HAP-1 (cell line): ENCODE results near the gene TMEM132C.

Experiments used
- DNase-seq, 2 experiments: peaks; one replicate each; pipeline ENCODE4 v3.0.0-alpha.2; 2016 to 2020; ENCODE audit warnings: low spot score in 2 of 2
- H3K27me3 ChIP-seq: fragments of 250-450 bp; sonication (Bioruptor Pico); 2 replicates; pipeline ENCODE4 v1.5.1; 2020; ENCODE audit warnings: low read depth, mild to moderate bottlenecking, moderate library complexity
- H3K36me3 ChIP-seq: fragments of 250-450 bp; sonication (Bioruptor Pico); replicated peaks from 2 replicates; pipeline ENCODE4 v1.5.1; 2020; ENCODE audit warnings: mild to moderate bottlenecking
- H3K4me1 ChIP-seq: fragments of 250-450 bp; sonication (Bioruptor Pico); 2 replicates; pipeline ENCODE4 v1.5.1; 2020; ENCODE audit warnings: mild to moderate bottlenecking
- H3K4me3 ChIP-seq: fragments of 250-450 bp; sonication (Bioruptor Pico); 2 replicates; pipeline ENCODE4 v1.5.1; 2020; ENCODE audit warnings: mild to moderate bottlenecking, moderate library complexity
- H3K9me3 ChIP-seq: fragments of 250-450 bp; sonication (Bioruptor Pico); 2 replicates; pipeline ENCODE4 v1.5.1; 2020; ENCODE audit warnings: mild to moderate bottlenecking, moderate library complexity
- in situ Hi-C: fragments of 300-500 bp; cut with MboI; formaldehyde crosslinking; loops from 3 replicates; pipeline ENCODE4 v1.14.3; 2020; ENCODE audit warnings: low sequenced_read_pairs, inconsistent platforms, mixed read lengths

Gene TMEM132C

DNA sequence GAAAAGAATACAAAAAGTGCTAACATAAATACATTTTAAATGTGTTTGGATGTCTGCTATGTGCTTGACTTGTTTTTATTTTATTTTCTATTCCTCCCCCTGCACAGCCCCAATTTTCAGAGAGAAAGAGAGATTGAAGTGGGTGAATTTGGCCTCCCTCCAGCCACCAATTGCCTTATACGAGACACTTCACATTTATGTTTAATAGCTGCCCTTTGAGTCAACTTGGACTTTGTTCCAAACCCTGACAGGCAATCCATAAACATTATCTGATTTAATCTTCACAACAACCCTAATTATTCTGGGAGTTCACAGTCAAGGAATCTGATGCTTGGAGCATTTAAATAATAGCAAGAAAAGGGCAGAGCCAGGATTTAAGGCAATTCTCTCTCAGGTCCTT lies 395.1 kb downstream of the TMEM132C start:
- in situ Hi-C loops, result no loop called here
- Histone ChIP-seq H3K9me3 (no peaks in the 10 kb centered on the region), H3K4me3 (no peak overlapping the region), H3K4me1 (no peaks in the 10 kb centered on the region), H3K36me3 (no peaks in the 10 kb centered on the region), H3K27me3 (no peaks in the 10 kb centered on the region)
- no peak for DNase-seq

DNA sequence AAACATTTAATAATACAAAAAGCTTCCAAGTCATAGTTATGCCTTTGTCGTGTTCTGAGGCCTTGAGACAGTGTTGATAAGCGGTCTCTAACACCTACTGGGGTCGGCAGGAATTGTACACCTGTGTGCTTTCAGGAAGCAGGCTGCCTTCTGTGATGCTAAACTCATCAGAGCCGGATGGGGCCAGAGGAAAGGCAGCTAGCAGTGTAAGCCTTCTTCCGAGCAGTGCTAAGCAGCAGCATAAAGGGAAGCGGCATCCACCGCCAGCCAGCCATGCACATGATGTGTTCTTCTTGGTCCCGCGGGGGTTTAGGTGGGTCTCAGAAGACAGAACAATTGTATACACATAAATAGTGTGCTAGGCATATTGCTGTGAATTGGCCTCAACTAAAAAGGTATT lies 397.5 kb downstream of the TMEM132C start:
- in situ Hi-C loops, result no loop called here
- Histone ChIP-seq H3K27me3 (no peaks in the 10 kb centered on the region), H3K4me3 (no peak overlapping the region), H3K9me3 (no peaks in the 10 kb centered on the region), H3K36me3 (no peaks in the 10 kb centered on the region), H3K4me1 (no peaks in the 10 kb centered on the region)
- DNase-seq, result no peak

DNA sequence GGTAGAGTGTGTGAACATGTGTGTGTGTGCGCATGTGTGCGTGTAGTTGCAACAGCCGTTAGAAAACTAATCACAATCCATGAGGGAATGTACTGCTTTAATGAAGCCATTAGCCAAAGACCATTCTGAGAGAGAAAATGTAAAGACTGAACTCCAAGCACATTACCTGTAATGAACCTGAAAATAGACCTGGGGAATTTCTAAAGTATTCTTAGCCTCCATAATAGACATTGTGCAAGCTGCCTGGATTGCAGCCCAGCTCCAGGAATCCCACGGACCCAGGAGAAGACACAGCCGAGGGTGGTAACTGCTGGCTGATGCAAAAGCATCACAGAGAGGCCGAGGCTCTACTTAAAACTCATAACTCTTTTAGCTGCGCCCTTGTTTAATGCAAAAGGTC lies 400.2 kb downstream of the TMEM132C start:
- no peaks in the 10 kb centered on the region for H3K27me3 ChIP-seq
- DNase-seq, result no peak
- no peaks in the 10 kb centered on the region for H3K36me3 ChIP-seq
- H3K4me3 ChIP-seq, result no peak overlapping the region
- H3K4me1 ChIP-seq, result no peaks in the 10 kb centered on the region
- in situ Hi-C loops, result no loop called here
- no peaks in the 10 kb centered on the region for H3K9me3 ChIP-seq

DNA sequence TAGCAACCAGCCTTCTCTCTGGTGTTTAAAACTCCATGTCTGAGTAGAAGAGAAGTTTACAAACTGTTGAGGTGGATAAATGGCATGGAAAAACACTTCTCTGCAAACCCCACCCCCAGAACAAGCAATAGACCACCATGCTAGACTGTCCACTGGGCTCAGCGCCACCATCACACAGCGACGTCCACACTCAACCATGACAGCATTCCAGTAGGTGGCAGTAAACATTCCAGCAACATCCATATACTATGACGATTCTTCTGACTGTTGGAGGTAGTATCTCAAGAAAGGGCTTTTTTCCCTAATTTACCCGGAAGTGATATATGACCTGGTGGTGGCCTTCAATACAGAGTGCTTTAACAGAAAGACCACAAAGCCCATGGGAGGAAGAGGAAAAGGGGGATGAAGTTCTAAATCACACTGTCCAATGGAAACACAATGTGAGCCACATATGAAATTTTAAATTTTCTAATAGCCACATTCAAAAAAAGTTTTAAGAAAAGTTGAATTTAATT lies 404.6 kb downstream of the TMEM132C start:
- Histone ChIP-seq H3K27me3 (no peaks in the 10 kb centered on the region), H3K4me1 (no peaks in the 10 kb centered on the region), H3K4me3 (no peak overlapping the region), H3K36me3 (no peaks in the 10 kb centered on the region), H3K9me3 (no peaks in the 10 kb centered on the region)
- no peak for DNase-seq
- in situ Hi-C loops, result no loop called here

DNA sequence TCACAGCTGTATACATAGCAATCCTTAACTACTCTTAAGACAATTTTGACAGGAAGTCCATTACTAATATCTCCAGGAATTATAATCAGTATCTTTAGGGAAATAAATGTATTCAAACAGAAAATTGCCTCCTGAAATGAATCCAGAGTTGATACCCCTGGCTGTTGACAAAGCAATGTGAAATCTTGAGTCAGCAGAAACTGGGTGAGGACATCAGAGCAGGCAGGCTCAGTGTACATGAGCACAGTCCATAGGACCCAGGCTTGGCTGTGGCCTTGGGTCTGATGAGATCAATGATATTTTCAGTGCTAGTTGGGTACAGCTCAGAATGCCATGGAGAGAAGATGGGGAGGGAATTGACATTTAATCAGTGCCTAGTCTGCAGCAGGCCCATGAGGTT lies 405.5 kb downstream of the TMEM132C start:
- H3K9me3 ChIP-seq, result no peaks in the 10 kb centered on the region
- no peaks in the 10 kb centered on the region for H3K4me1 ChIP-seq
- in situ Hi-C loops, result no loop called here
- H3K36me3 ChIP-seq, result no peaks in the 10 kb centered on the region
- DNase-seq, result no peak
- H3K27me3 ChIP-seq, result no peaks in the 10 kb centered on the region
- no peak overlapping the region for H3K4me3 ChIP-seq

DNA sequence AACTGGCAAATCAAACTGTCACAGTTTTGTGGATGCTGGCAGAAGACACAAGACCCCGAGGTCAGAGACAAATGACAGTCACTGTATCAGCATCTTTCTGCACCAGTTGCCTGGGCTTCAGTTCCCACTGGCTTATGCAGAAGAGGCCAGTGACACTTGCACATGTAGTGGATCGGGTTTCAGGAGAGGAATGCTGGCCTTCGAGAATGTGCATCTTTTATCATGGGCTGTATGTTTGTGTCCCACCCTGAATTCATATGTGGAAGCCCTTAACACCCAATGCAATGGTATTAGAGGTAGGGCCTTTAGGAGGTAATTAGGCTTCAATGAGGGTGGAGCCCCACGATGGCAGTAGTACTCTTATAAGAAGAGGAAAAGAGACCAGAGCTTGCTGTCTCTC lies 405.9 kb downstream of the TMEM132C start:
- Histone ChIP-seq H3K4me1 (no peaks in the 10 kb centered on the region), H3K9me3 (no peaks in the 10 kb centered on the region), H3K36me3 (no peaks in the 10 kb centered on the region), H3K27me3 (no peaks in the 10 kb centered on the region), H3K4me3 (no peak overlapping the region)
- no peak for DNase-seq
- in situ Hi-C loops, result no loop called here

DNA sequence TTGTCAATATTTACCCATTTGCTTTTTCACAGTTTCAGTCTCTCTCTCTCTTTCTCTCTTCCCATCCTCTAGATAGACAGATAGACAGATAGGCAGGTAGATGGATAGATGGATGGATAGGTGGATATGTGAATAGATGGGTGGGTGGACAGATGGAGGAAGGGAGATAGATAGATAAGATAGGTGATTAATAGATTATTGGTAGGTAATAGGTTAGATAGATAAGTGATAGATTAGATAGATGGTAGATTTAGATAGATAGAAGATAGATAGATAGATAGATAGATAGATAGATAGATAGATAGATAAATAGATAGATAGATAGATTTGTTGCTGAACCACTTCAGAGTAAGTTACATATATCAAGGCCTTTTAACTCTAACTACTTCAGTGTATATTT lies 408.6 kb downstream of the TMEM132C start:
- no peak overlapping the region for H3K4me3 ChIP-seq
- H3K9me3 ChIP-seq, result no peaks in the 10 kb centered on the region
- H3K27me3 ChIP-seq, result no peaks in the 10 kb centered on the region
- DNase-seq, result no peak
- no peaks in the 10 kb centered on the region for H3K4me1 ChIP-seq
- H3K36me3 ChIP-seq, result no peaks in the 10 kb centered on the region
- in situ Hi-C loops, result no loop called here

DNA sequence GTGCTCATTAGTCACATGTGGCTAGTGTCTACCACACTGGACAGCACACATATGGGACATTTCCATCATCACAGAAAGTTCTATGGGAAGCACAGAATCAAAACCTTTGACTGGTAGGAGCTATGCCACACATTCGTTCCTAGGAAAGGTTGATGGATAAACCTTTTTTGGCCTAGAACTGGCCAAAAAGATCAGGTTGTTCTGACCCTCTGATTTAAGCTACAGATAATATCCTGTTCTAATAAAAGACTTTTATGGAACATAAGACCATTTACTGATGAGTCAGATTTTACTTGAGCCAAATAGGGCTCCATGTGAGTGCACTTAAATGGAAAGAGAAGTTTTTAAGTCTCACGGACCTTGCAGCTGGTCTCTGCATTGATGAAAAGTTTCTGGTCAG lies 413.6 kb downstream of the TMEM132C start:
- Histone ChIP-seq H3K36me3 (no peaks in the 10 kb centered on the region), H3K9me3 (no peaks in the 10 kb centered on the region), H3K27me3 (no peaks in the 10 kb centered on the region), H3K4me3 (no peak overlapping the region), H3K4me1 (no peaks in the 10 kb centered on the region)
- in situ Hi-C loops, result no loop called here
- DNase-seq, result no peak

DNA sequence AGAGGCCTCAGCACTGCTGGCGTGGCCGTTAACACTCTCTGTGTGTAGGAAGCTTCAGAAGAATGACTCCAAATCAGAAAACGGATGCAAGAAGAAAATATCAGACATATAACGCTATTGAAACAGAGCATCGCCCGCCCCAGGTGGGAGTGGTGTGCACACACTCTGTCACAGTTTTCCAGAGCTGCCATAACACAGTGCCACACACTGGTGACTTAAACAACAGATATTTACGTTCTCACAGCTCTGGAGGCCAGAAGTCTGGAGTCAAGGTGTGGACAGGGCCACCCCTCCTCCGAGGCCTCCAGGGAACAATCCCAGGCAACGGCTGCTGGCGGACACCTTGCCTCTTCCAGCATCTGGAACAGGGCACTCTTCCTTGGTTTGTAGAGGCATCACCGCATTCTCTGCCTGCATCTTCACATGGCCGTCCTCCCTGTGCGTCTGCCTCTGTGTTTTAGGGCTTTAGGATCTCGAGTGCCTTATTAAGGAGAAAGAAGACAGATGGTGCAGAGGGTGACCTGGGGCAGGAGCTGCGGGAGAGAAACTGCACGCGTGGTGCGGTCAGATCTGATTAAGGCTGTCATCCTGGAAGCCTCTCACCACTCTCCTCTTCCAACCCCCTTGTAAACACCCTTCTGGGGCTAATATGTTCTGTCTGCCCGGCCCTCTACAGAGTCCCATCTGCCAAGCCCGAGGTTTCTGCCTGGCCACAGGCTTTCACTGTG lies 415.7 kb downstream of the TMEM132C start:
- no peaks in the 10 kb centered on the region for H3K9me3 ChIP-seq
- in situ Hi-C loops, result no loop called here

DNA sequence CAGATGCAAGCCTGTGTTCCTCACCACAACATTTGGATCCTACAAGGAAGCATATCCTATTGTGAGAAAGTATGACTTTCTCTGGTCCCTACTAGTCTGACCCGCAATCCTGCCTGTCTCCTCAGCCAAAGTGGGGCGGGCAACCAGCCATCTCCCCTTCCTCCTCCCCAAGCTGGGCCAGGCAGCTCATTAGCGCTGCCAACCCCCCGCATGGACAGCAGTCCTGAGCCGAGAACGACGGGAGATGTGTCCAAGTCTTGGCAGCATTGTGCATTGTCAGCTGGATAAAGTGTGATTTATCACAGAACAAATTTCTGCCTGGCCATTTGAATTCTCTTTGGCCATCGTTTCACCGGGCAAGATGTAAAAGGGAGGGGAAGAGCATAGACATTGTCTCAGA lies 417.4 kb downstream of the TMEM132C start:
- Histone ChIP-seq H3K36me3 (no peaks in the 10 kb centered on the region), H3K4me1 (no peaks in the 10 kb centered on the region), H3K9me3 (no peaks in the 10 kb centered on the region), H3K4me3 (no peak overlapping the region), H3K27me3 (no peaks in the 10 kb centered on the region)
- in situ Hi-C loops, result no loop called here
- no peak for DNase-seq

More for the DNA sequence above, 415.7 kb downstream of the TMEM132C start:
- no peak for DNase-seq
- H3K36me3 ChIP-seq, result no peaks in the 10 kb centered on the region
- no peaks in the 10 kb centered on the region for H3K4me1 ChIP-seq
- no peak overlapping the region for H3K4me3 ChIP-seq
- no peaks in the 10 kb centered on the region for H3K27me3 ChIP-seq

DNA sequence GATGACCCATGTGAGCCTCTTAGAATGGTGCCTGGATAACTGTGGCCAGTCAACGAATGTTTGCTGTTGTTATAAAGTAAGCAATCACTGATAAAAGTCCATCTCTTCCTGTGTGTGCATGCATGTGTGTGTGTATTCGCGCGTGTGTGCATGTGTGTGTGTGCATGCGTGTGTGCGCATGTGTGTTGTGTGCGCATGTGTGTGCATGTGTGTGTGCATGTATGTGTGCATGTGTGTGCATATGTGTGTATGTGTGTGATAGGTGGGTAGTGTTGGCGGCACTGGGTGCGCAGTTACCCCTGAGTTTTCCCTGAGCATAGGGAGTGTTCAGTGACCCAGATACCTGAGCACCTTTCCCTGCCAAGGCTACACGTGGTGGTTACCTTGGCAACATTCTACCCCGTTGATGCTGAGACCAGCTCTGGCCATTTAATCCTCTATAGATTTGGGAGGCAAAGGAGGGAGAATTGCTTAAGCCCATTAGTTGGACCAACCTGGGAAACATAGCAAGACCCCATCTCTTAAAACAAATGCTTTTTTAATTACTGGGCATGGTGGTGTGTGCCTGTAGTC lies 419.0 kb downstream of the TMEM132C start:
- DNase-seq, result no peak
- Histone ChIP-seq H3K4me3 (no peak overlapping the region), H3K4me1 (no peaks in the 10 kb centered on the region), H3K36me3 (no peaks in the 10 kb centered on the region), H3K9me3 (no peaks in the 10 kb centered on the region), H3K27me3 (no peaks in the 10 kb centered on the region)
- in situ Hi-C loops, result no loop called here

DNA sequence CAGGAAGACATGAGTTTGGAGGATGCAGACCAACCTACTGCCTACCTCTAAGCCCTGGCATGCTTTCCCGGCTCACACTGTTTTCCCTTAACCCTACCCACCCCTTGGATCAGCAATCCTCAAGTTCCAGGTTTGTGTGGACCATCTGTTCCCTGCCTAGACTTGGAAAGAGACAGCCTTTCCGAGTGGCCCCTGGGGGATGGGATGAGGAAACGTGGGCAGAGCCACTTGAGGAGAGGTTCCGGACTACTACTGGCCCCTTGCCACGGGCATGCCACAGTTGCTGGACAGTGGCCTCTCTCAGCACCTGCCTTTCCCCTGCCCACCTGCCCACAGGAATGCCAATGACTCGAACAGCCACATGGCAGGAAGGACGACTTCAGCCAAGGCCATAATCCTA lies 420.9 kb downstream of the TMEM132C start:
- Histone ChIP-seq H3K4me1 (no peaks in the 10 kb centered on the region), H3K36me3 (no peaks in the 10 kb centered on the region), H3K27me3 (no peaks in the 10 kb centered on the region), H3K4me3 (no peak overlapping the region), H3K9me3 (no peaks in the 10 kb centered on the region)
- DNase-seq, result no peak
- in situ Hi-C loops, result no loop called here

DNA sequence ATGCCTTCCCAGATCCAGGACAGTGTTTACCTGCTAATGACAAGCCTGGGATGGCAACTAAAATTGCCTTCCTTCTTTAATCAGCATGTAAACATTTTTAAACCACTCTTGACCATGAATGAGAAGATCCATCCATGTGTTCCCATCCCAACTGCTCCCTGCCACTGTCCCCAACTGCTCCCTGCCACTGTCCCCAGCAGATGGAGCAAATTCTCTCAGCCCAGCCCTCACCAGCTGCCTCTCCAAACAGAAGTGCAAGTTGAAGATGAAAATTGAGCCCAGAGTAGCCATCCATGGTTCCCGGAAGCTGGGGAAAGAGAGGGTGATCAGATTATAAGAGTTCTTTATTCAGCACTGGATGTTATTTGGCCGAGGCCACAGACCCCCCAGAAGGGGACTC lies 423.7 kb downstream of the TMEM132C start:
- Histone ChIP-seq H3K27me3 (no peaks in the 10 kb centered on the region), H3K4me3 (no peak overlapping the region), H3K36me3 (no peaks in the 10 kb centered on the region), H3K9me3 (no peaks in the 10 kb centered on the region), H3K4me1 (no peaks in the 10 kb centered on the region)
- no peak for DNase-seq
- in situ Hi-C loops, result no loop called here

DNA sequence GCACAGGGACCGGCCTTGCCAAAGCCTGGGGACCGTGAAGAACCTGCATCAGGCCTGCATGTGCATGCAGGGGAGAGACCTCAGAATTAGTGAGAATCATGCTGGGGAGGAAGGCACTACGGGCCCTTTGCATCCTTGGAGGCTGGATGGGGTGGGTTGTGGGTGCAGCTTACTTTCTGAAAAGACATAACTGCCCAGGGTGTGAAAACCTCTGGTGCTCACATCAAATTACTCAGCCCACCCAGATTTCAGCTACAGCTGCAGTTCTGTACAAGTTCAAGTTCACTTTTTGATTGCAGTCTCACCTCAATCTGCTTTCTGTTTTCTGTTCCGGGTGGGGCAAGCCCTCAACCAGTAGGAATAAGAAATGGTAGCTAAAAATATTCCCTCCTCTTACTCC lies 426.1 kb downstream of the TMEM132C start:
- Histone ChIP-seq H3K9me3 (no peaks in the 10 kb centered on the region), H3K36me3 (no peaks in the 10 kb centered on the region), H3K27me3 (no peaks in the 10 kb centered on the region), H3K4me1 (no peaks in the 10 kb centered on the region), H3K4me3 (no peak overlapping the region)
- in situ Hi-C loops, result no loop called here
- no peak for DNase-seq

DNA sequence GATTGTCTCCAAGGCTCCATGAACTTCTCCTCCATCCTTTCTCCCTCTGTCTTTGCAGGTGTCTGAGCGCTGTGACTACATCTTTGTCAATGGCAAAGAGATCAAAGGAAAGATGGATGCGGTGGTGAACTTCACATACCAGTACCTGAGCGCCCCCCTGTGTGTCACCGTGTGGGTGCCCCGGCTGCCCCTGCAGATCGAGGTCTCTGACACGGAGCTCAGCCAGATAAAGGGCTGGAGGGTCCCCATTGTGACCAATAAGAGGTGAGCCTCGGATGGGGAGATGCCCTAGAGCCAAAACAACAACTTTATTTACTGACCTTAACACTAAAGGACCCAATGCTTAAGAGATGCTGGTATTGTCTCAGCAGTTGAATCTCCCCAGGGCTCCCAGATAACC lies 426.8 kb downstream of the TMEM132C start:
- DNase-seq, result no peak
- in situ Hi-C loops, result no loop called here
- H3K4me3 ChIP-seq, result no peak overlapping the region
- no peaks in the 10 kb centered on the region for H3K9me3 ChIP-seq
- no peaks in the 10 kb centered on the region for H3K36me3 ChIP-seq
- H3K4me1 ChIP-seq, result no peaks in the 10 kb centered on the region
- no peaks in the 10 kb centered on the region for H3K27me3 ChIP-seq
